ENCODE measurements around the gene TMEM212. TPM values are rescaled to one million over a fixed set of nuclear protein-coding genes. Genes with fewer than 3 reads are reported as not detected.

TMEM212 gene
- polyA plus RNA-seq, 4 donors: 0.16 to 0.35 TPM; not detected in 2

Other genes with a start within 250 kb of the TMEM212 start
- 10 to 100 TPM in 2 of 4 donors, 1 to 10 TPM in 2; 9.6 to 13.2 (median 11.2) TPM for gene PLD1, start 32.9 kb upstream of the TMEM212 start, polyA plus RNA-seq (ENCODE audit: insufficient read length in 4 of 4)
- gene FNDC3B, start 196.2 kb downstream of the TMEM212 start, polyA plus RNA-seq (ENCODE audit: insufficient read length in 4 of 4): 10 to 100 TPM; 53.6 to 63.8 (median 59.8) TPM

Measured in left renal cortex interstitium (tissue), 4 donors.